ENCODE data around the gene HENMT1. TPM values are rescaled to one million over a fixed set of nuclear protein-coding genes. Genes with fewer than 3 reads are reported as not detected.
"Not testable (repeated sequence)": the region's sequence is repeated elsewhere in the genome, so short reads cannot be mapped to it uniquely, and the experiment has no call there.

HENMT1 gene
- total RNA-seq, 3 donors from 2014 or later (not counting 1 experiment from before 2014, with no cell fraction given), result 26.9 to 41.5 (median 30.6) TPM

DNA sequence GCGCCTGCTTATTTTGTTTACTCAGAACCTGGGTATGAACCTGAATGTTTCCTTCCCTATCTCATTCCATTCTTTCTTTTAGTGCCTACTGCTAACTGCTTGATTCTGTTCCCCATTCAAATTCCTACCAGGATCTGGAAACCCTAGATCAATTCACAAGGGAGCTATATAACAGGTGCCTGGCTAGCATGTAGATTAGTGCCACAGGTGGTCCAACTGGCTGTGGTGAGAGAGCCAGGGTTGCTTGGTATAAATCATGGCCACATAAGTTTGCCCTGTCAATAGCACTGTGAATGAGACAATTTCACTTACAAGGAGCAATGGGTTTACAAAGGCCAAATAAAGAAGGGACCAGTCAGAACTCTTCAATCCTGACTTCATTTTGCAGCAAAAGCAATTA, 24.6 kb upstream of the HENMT1 start:
- Mint-ChIP-seq H3K36me3 (no peaks in the 10 kb centered on the region), H3K4me1 (peaks cover 3 to 5% of the 10 kb centered on the region in 2 donors), H3K27me3 (ENCODE audit: low read depth in 2 of 2) (no peaks in the 10 kb centered on the region), H3K27ac (no peak overlapping the region), H3K9me3 (no peaks in the 10 kb centered on the region), H3K4me3 (no peak overlapping the region)
- Histone ChIP-seq H3K27ac (ENCODE audit: low read length) (no peak overlapping the region), H3K9me3 (ENCODE audit: control insufficient read depth, insufficient read depth, low read length) (no peaks in the 10 kb centered on the region), H3K4me3 (ENCODE audit: low read length) (no peak overlapping the region), H3K4me1 (ENCODE audit: control insufficient read depth, insufficient read depth, low read length) (no peaks in the 10 kb centered on the region), H3K27me3 (ENCODE audit: control insufficient read depth, insufficient read depth, low read length) (no peaks in the 10 kb centered on the region), H3K36me3 (ENCODE audit: control insufficient read depth, insufficient read depth, low read length) (no peaks in the 10 kb centered on the region)
- TF ChIP-seq CTCF (IDR thresholded peaks at IDR 0.05), result no peak
- intact Hi-C loops (cut with micrococcal nuclease), result no loop called here
- ATAC-seq (no peak), DNase-seq (no peak)
- 93% methylated on average over 1 of the region's 1 CpG for WGBS (ENCODE audit: insufficient coverage)

DNA sequence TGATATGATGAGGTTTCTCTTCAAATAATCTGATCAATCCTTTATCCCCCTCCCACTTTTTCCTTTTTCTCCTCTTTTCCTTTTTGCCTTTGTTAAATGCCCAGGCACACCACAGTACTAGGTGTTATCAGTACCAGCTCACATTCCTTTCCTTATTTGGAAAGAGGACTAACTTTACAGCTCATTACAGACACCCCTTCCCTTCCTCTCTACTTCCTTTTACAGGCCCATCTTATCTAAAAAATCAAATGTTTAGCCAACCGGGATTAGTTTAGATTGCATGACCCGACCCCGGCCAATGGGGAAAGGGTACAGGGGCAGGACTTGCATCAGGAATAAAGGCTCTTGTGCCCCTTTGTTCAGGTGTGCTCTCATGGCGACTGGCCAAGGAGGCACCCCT, 20.8 kb upstream of the HENMT1 start:
- H3K27me3 Mint-ChIP-seq (ENCODE audit: low read depth in 2 of 2); H3K27me3 ChIP-seq (ENCODE audit: control insufficient read depth, insufficient read depth, low read length): not testable (repeated sequence)

GRCh38 chr1:108679586-108680213, 18.8 kb upstream of the HENMT1 start:
- 67% methylated on average over 7 of the region's 10 CpGs for WGBS (ENCODE audit: insufficient coverage)
- no peak overlapping the region for H3K4me3 ChIP-seq (ENCODE audit: low read length)
- ATAC-seq, result no peak

More for the DNA sequence above, 20.8 kb upstream of the HENMT1 start:
- ATAC-seq; H3K27ac Mint-ChIP-seq; H3K4me1 ChIP-seq (ENCODE audit: control insufficient read depth, insufficient read depth, low read length); H3K27ac ChIP-seq (ENCODE audit: low read length); H3K36me3 ChIP-seq (ENCODE audit: control insufficient read depth, insufficient read depth, low read length); H3K9me3 Mint-ChIP-seq; H3K36me3 Mint-ChIP-seq; H3K4me1 Mint-ChIP-seq; H3K9me3 ChIP-seq (ENCODE audit: control insufficient read depth, insufficient read depth, low read length); DNase-seq; H3K4me3 ChIP-seq (ENCODE audit: low read length); intact Hi-C loops (cut with micrococcal nuclease); H3K4me3 Mint-ChIP-seq: not testable (repeated sequence)
- WGBS (ENCODE audit: insufficient coverage), result 85% methylated on average over 4 of the region's 4 CpGs

GRCh38 chr1:108678706-108679105, 17.8 kb upstream of the HENMT1 start:
- Histone ChIP-seq H3K27me3 (ENCODE audit: control insufficient read depth, insufficient read depth, low read length) (no peaks in the 10 kb centered on the region), H3K9me3 (ENCODE audit: control insufficient read depth, insufficient read depth, low read length) (no peaks in the 10 kb centered on the region), H3K4me1 (ENCODE audit: control insufficient read depth, insufficient read depth, low read length) (peaks cover 8% of the 10 kb centered on the region), H3K4me3 (ENCODE audit: low read length) (no peak overlapping the region), H3K27ac (ENCODE audit: low read length) (no peak overlapping the region), H3K36me3 (ENCODE audit: control insufficient read depth, insufficient read depth, low read length) (no peaks in the 10 kb centered on the region)
- Mint-ChIP-seq H3K4me1 (peaks cover 6 to 7% of the 10 kb centered on the region in 2 donors), H3K9me3 (no peaks in the 10 kb centered on the region), H3K4me3 (no peak overlapping the region), H3K36me3 (no peaks in the 10 kb centered on the region), H3K27ac (no peak overlapping the region), H3K27me3 (ENCODE audit: low read depth in 2 of 2) (no peaks in the 10 kb centered on the region)
- ATAC-seq (no peak), DNase-seq (no peak)
- WGBS (ENCODE audit: insufficient coverage), result 85% methylated on average over 4 of the region's 4 CpGs
- no peak for TF ChIP-seq CTCF (IDR thresholded peaks at IDR 0.05)
- intact Hi-C loops (cut with micrococcal nuclease), result no loop called here

More at GRCh38 chr1:108679586-108680213, 18.8 kb upstream of the HENMT1 start:
- peaks cover 8% of the 10 kb centered on the region for H3K4me1 ChIP-seq (ENCODE audit: control insufficient read depth, insufficient read depth, low read length)
- peaks cover 6 to 7% of the 10 kb centered on the region in 2 donors for H3K4me1 Mint-ChIP-seq
- H3K4me3 Mint-ChIP-seq, result peak overlapping the region; percentile 35
- TF ChIP-seq CTCF (IDR thresholded peaks at IDR 0.05), result no peak
- H3K9me3 ChIP-seq (ENCODE audit: control insufficient read depth, insufficient read depth, low read length), result no peaks in the 10 kb centered on the region
- H3K27ac ChIP-seq (ENCODE audit: low read length), result no peak overlapping the region
- peak overlapping the region in 1 of 2 donors; percentile 72 for H3K27ac Mint-ChIP-seq
- no peaks in the 10 kb centered on the region for H3K27me3 Mint-ChIP-seq (ENCODE audit: low read depth in 2 of 2)
- intact Hi-C loops (cut with micrococcal nuclease), result no loop called here
- no peaks in the 10 kb centered on the region for H3K27me3 ChIP-seq (ENCODE audit: control insufficient read depth, insufficient read depth, low read length)
- no peaks in the 10 kb centered on the region for H3K9me3 Mint-ChIP-seq
- no peaks in the 10 kb centered on the region for H3K36me3 ChIP-seq (ENCODE audit: control insufficient read depth, insufficient read depth, low read length)
- no peak for DNase-seq
- no peaks in the 10 kb centered on the region for H3K36me3 Mint-ChIP-seq

All from natural killer cell (primary cell).